Effector memory CD4-positive, alpha-beta T cell (primary cell): ENCODE data around the gene RABL3.
"Not testable (repeated sequence)": the region's sequence is repeated elsewhere in the genome, so short reads cannot be mapped to it uniquely, and the experiment has no call there.

Experiments used
- DNase-seq, 3 donors: peaks; one replicate each; pipeline ENCODE4 v3.0.0-alpha.2; 2020
- H3K27ac ChIP-seq: 2 replicates; pipeline ENCODE4 v1.7.0; 2013; ENCODE audit warnings: mild to moderate bottlenecking, low read length, moderate library complexity; ENCODE audit not compliant: insufficient read depth, poor library complexity, severe bottlenecking
- H3K27me3 ChIP-seq: replicated peaks from 2 replicates; pipeline ENCODE4 v1.7.0; 2013; ENCODE audit warnings: mild to moderate bottlenecking, low read length; ENCODE audit not compliant: insufficient read depth, control insufficient read depth, poor library complexity, severe bottlenecking
- H3K36me3 ChIP-seq: 2 replicates; pipeline ENCODE4 v1.7.0; 2013; ENCODE audit warnings: mild to moderate bottlenecking, low read length, moderate library complexity; ENCODE audit not compliant: control insufficient read depth, insufficient read depth
- H3K4me1 ChIP-seq: 2 replicates; pipeline ENCODE4 v1.7.0; 2013; ENCODE audit warnings: low read length, mild to moderate bottlenecking; ENCODE audit not compliant: control insufficient read depth, insufficient read depth, poor library complexity, severe bottlenecking
- H3K4me3 ChIP-seq: 2 replicates; pipeline ENCODE4 v1.7.0; 2013; ENCODE audit warnings: low read length, low read depth, mild to moderate bottlenecking; ENCODE audit not compliant: insufficient read depth, poor library complexity, severe bottlenecking
- H3K9me3 ChIP-seq: 2 replicates; pipeline ENCODE4 v1.7.0; 2013; ENCODE audit warnings: mild to moderate bottlenecking, low read length, moderate library complexity; ENCODE audit not compliant: control insufficient read depth

The RABL3 gene

GRCh38 chr3:120652281-120652680, 90.0 kb downstream of the RABL3 start:
- Histone ChIP-seq H3K36me3 (no peaks in the 10 kb centered on the region), H3K4me3 (no peak overlapping the region), H3K9me3 (no peaks in the 10 kb centered on the region)

GRCh38 chr3:120650311-120650710, 92.0 kb downstream of the RABL3 start:
- DNase-seq = no peak
- H3K4me3 ChIP-seq = no peak overlapping the region
- no peaks in the 10 kb centered on the region for H3K27me3 ChIP-seq
- no peak overlapping the region for H3K27ac ChIP-seq
- H3K9me3 ChIP-seq = no peaks in the 10 kb centered on the region
- H3K4me1 ChIP-seq = no peaks in the 10 kb centered on the region
- no peaks in the 10 kb centered on the region for H3K36me3 ChIP-seq

More at GRCh38 chr3:120652281-120652680, 90.0 kb downstream of the RABL3 start:
- no peak for DNase-seq
- no peaks in the 10 kb centered on the region for H3K27me3 ChIP-seq
- no peaks in the 10 kb centered on the region for H3K4me1 ChIP-seq
- no peak overlapping the region for H3K27ac ChIP-seq

- Histone ChIP-seq H3K4me3 (no peak overlapping the region), H3K27me3 (no peaks in the 10 kb centered on the region), H3K27ac (no peak overlapping the region), H3K9me3 (no peaks in the 10 kb centered on the region), H3K4me1 (no peaks in the 10 kb centered on the region), H3K36me3 (no peaks in the 10 kb centered on the region)
- no peak for DNase-seq
Observed at GRCh38 chr3:120649830-120650233, 92.5 kb downstream of the RABL3 start.

- Histone ChIP-seq H3K9me3 (no peaks in the 10 kb centered on the region), H3K27ac (no peak overlapping the region), H3K27me3 (no peaks in the 10 kb centered on the region), H3K36me3 (no peaks in the 10 kb centered on the region), H3K4me3 (no peak overlapping the region), H3K4me1 (no peaks in the 10 kb centered on the region)
- no peak for DNase-seq
Observed at GRCh38 chr3:120648290-120648689, 94.0 kb downstream of the RABL3 start.

GRCh38 chr3:120646771-120647432, 95.4 kb downstream of the RABL3 start:
- DNase-seq = no peak
- Histone ChIP-seq H3K27me3 (no peaks in the 10 kb centered on the region), H3K27ac (no peak overlapping the region), H3K9me3 (no peaks in the 10 kb centered on the region), H3K4me3 (no peak overlapping the region), H3K4me1 (no peaks in the 10 kb centered on the region), H3K36me3 (no peaks in the 10 kb centered on the region)

- Histone ChIP-seq H3K9me3 (no peaks in the 10 kb centered on the region), H3K4me1 (no peaks in the 10 kb centered on the region), H3K27ac (no peak overlapping the region), H3K4me3 (no peak overlapping the region), H3K27me3 (no peaks in the 10 kb centered on the region), H3K36me3 (no peaks in the 10 kb centered on the region)
- DNase-seq = no peak
Observed at GRCh38 chr3:120645083-120645845, 97.1 kb downstream of the RABL3 start.

GRCh38 chr3:120642368-120642948, 99.9 kb downstream of the RABL3 start:
- Histone ChIP-seq H3K36me3 (no peaks in the 10 kb centered on the region), H3K4me1 (no peaks in the 10 kb centered on the region), H3K27ac (no peak overlapping the region), H3K4me3 (no peak overlapping the region), H3K9me3 (no peaks in the 10 kb centered on the region), H3K27me3 (no peaks in the 10 kb centered on the region)
- no peak for DNase-seq

- Histone ChIP-seq H3K4me1 (no peaks in the 10 kb centered on the region), H3K4me3 (no peak overlapping the region), H3K9me3 (no peaks in the 10 kb centered on the region), H3K27me3 (no peaks in the 10 kb centered on the region), H3K27ac (no peak overlapping the region), H3K36me3 (no peaks in the 10 kb centered on the region)
- DNase-seq = no peak
Observed at GRCh38 chr3:120641696-120642246, 100.5 kb downstream of the RABL3 start.

- H3K27ac ChIP-seq = no peak overlapping the region
- H3K4me3 ChIP-seq = no peak overlapping the region
- H3K4me1 ChIP-seq = no peaks in the 10 kb centered on the region
- no peak for DNase-seq
- H3K36me3 ChIP-seq = no peaks in the 10 kb centered on the region
- no peaks in the 10 kb centered on the region for H3K27me3 ChIP-seq
- H3K9me3 ChIP-seq = no peaks in the 10 kb centered on the region
Observed at GRCh38 chr3:120640231-120640630, 102.1 kb downstream of the RABL3 start.

GRCh38 chr3:120638820-120639219, 103.5 kb downstream of the RABL3 start:
- not testable (repeated sequence) for H3K27me3 ChIP-seq, H3K9me3 ChIP-seq, DNase-seq, H3K4me1 ChIP-seq, H3K4me3 ChIP-seq, H3K27ac ChIP-seq, H3K36me3 ChIP-seq
